ENCODE data around the gene ATP5F1C. TPM values are rescaled to one million over a fixed set of nuclear protein-coding genes. Genes with fewer than 3 reads are reported as not detected.
"Not testable (repeated sequence)": the region's sequence is repeated elsewhere in the genome, so short reads cannot be mapped to it uniquely, and the experiment has no call there.

Gene ATP5F1C
- total RNA-seq, 2 experiments from 2014 or later = 282 to 292 TPM

DNA sequence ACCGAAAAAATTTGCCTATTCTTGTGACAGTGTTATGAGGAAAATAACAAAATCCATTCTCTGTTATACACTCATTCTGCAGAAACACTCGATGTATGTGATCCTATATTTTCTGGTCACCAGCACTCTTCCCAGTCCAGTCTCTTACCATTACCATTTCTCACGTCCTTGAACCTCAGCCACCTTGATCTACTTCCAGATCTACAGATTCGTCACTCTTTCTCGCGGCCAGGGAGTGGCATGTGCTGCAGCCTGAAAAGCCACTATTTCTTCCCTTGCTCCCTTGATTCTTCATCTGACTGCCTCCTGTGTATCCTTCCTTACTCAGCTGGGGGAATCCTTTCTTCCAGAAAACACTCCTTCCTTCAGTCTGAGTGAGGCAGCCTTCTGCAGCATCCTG is 16.2 kb downstream of the ATP5F1C start:
- ChIA-PET POLR2A (interaction anchor here (0.6 to 1.5 kb wide), 3 partner anchors 12 to 18 kb away, joined by 3 read pairs; partner anchors contain the start of genes ATP5F1C and KIN), CTCF (no interaction called here)
- no peaks in the 10 kb centered on the region for H3K4me1 Mint-ChIP-seq (ENCODE audit: low read depth)
- ATAC-seq (no peak), DNase-seq (no peak)
- TF ChIP-seq, protein P1, sequence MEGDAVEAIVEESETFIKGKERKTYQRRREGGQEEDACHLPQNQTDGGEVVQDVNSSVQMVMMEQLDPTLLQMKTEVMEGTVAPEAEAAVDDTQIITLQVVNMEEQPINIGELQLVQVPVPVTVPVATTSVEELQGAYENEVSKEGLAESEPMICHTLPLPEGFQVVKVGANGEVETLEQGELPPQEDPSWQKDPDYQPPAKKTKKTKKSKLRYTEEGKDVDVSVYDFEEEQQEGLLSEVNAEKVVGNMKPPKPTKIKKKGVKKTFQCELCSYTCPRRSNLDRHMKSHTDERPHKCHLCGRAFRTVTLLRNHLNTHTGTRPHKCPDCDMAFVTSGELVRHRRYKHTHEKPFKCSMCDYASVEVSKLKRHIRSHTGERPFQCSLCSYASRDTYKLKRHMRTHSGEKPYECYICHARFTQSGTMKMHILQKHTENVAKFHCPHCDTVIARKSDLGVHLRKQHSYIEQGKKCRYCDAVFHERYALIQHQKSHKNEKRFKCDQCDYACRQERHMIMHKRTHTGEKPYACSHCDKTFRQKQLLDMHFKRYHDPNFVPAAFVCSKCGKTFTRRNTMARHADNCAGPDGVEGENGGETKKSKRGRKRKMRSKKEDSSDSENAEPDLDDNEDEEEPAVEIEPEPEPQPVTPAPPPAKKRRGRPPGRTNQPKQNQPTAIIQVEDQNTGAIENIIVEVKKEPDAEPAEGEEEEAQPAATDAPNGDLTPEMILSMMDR (IDR thresholded peaks at IDR 0.05) = no peak
- no peaks in the 10 kb centered on the region for H3K27me3 Mint-ChIP-seq
- H3K9me3 Mint-ChIP-seq = no peaks in the 10 kb centered on the region
- H3K36me3 Mint-ChIP-seq (ENCODE audit: low read depth) = peaks cover 50% of the 10 kb centered on the region
- peak overlapping the region; percentile 3 for H3K27ac Mint-ChIP-seq
- no peak overlapping the region for H3K4me3 Mint-ChIP-seq
- intact Hi-C loops (cut with micrococcal nuclease) = no loop called here

DNA sequence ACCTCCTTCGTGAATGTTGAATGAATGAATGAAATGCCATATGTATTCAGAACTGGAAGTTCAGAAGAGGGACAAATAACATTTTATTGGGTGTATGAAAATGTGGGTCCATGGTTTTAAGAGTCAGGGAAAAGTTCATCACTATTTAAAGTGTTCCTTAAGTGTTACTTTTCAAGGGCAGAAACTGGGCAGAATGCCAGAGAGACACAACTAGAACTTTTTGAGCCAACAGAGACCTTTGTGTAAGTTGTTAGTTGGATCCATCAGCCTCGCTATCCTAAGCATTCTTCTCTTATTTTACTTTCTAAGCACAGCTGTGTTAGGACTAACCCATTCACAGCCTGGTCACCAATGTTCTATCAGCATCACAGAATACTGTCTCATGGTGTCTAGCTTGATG is 16.8 kb downstream of the ATP5F1C start:
- Mint-ChIP-seq H3K4me3 (no peak overlapping the region), H3K36me3 (ENCODE audit: low read depth) (peaks cover 45% of the 10 kb centered on the region), H3K9me3 (no peaks in the 10 kb centered on the region), H3K27me3 (no peaks in the 10 kb centered on the region), H3K27ac (peak overlapping the region; percentile 13), H3K4me1 (ENCODE audit: low read depth) (no peaks in the 10 kb centered on the region)
- ChIA-PET POLR2A (interaction anchor here (1.2 to 3.1 kb wide), 3 partner anchors 13 to 17 kb away, joined by 3 to 7 read pairs (median 3); partner anchors contain the start of genes ATP5F1C, KIN and TAF3), CTCF (no interaction called here)
- no peak for DNase-seq
- no peak for ATAC-seq
- TF ChIP-seq, protein P1 (IDR thresholded peaks at IDR 0.05) = no peak
- intact Hi-C loops (cut with micrococcal nuclease) = no loop called here

DNA sequence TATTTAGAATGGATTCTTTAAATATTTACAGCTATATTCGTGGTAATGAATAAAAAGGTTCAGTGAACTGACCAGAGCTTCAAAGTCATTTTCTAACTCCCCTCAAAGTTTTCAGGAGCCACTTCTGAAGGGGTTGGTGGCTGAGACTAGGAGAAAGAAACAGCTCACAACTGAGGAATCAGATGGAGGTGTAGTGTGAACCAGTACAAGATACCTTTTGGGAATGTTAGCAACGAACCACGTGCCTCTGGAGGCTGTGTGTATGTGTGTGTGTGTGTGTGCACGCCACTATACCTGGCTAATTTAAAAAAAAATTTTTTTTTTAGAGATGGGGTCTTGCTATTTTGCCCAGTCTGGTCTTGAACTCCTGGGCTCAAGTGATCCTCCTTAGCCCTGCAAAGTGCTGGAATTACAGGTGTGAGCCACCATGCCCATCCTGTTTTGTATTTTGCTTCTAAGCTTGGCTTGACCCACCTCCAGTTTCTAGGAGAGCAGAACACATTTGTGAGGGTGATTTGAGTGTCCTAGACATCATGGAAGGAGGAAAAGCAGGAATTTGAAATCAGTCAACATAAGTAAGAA is 20.8 kb downstream of the ATP5F1C start:
- Mint-ChIP-seq H3K4me1 (ENCODE audit: low read depth) (no peaks in the 10 kb centered on the region), H3K4me3 (no peak overlapping the region), H3K9me3 (no peaks in the 10 kb centered on the region), H3K27me3 (no peaks in the 10 kb centered on the region), H3K36me3 (ENCODE audit: low read depth) (peaks cover 19% of the 10 kb centered on the region), H3K27ac (no peak overlapping the region)
- intact Hi-C loops (cut with micrococcal nuclease) = no loop called here
- DNase-seq (no peak), ATAC-seq (no peak)
- ChIA-PET CTCF (interaction anchor here (1.2 to 2.9 kb wide), 3 partner anchors 9 to 283 kb away, joined by 3 to 7 read pairs (median 4); no protein-coding TSS in a partner anchor), POLR2A (interaction anchor here (1.0 to 2.6 kb wide), 3 partner anchors 8 to 21 kb away, joined by 3 to 12 read pairs (median 3); partner anchors contain the start of genes ATP5F1C, KIN and TAF3)
- TF ChIP-seq, protein P1 (IDR thresholded peaks at IDR 0.05) = no peak

DNA sequence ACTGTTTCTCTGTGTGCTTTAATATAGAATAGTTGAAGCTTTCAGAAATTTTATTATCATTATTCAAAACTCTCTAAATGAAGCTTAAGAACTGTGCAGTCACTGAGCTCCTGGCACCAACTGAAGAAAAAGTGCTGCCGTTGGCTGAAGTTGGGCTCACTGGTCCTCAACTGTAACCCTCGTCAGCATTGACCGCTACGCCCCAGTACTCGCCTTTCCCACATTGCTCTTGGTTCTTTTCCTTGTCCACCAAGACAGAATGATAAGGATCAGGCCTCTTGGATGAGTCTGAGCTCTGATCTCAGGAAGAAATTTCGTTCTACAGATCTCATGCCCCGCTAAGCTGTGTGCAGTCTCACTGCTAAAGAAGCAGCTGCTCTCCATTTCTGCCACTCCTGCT is 22.5 kb downstream of the ATP5F1C start:
- DNase-seq (no peak), ATAC-seq (no peak)
- no peaks in the 10 kb centered on the region for H3K27me3 Mint-ChIP-seq
- H3K4me1 Mint-ChIP-seq (ENCODE audit: low read depth) = no peaks in the 10 kb centered on the region
- H3K27ac Mint-ChIP-seq = no peak overlapping the region
- H3K9me3 Mint-ChIP-seq = no peaks in the 10 kb centered on the region
- TF ChIP-seq, protein P1 (IDR thresholded peaks at IDR 0.05) = no peak
- no peak overlapping the region for H3K4me3 Mint-ChIP-seq
- intact Hi-C loops (cut with micrococcal nuclease) = no loop called here
- POLR2A ChIA-PET = interaction anchor here (2.6 kb wide), 1 partner anchor 8 kb away, joined by 12 read pairs; the partner anchor contains the start of gene TAF3
- peaks cover 8% of the 10 kb centered on the region for H3K36me3 Mint-ChIP-seq (ENCODE audit: low read depth)
- CTCF ChIA-PET = interaction anchor here (1.1 kb wide), 1 partner anchor 52 kb away, joined by 3 read pairs; no protein-coding TSS in a partner anchor

DNA sequence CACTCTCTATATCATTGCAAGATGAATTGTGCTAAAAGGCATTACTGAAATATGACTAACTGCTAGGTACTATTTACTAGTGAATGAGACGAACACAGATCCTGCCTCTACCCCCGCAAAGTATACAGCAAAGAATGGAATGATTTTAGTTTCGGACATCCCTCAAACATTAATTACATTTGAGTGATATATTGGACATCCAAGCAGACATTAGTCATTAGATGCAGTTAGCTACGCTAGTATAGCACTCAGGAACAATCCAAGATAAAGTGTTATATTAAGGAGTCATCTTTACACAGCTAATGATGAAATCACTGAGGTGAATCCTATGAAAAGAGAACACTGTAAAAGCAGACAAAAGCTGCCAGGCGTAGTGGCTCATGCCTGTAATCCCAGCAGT is 23.0 kb downstream of the ATP5F1C start:
- intact Hi-C loops (cut with micrococcal nuclease) = no loop called here

DNA sequence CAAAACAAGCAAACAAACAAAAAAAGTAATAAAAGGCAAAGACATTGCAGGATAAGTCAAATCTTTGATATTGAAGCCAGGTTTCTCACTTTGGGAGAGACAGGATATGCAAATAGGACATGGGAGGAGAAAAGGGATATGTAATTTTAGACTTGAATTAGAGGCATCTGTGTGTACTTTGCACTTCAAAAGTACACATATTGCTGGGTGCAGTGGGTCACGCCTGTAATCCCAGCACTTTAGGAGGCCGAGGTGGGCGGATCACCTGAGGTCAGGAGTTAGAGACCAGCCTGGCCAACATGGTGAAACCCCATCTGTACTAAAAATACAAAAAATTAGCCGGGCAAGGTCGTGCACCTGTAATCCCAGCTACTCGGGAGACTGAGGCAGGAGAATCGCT is 23.8 kb downstream of the ATP5F1C start:
- H3K4me1 Mint-ChIP-seq (ENCODE audit: low read depth); intact Hi-C loops (cut with micrococcal nuclease); ATAC-seq; H3K36me3 Mint-ChIP-seq (ENCODE audit: low read depth); DNase-seq; POLR2A ChIA-PET; H3K9me3 Mint-ChIP-seq; H3K4me3 Mint-ChIP-seq; H3K27me3 Mint-ChIP-seq; CTCF ChIA-PET; H3K27ac Mint-ChIP-seq: not testable (repeated sequence)

More for the DNA sequence above, 23.0 kb downstream of the ATP5F1C start:
- Mint-ChIP-seq H3K4me1 (ENCODE audit: low read depth) (no peaks in the 10 kb centered on the region), H3K36me3 (ENCODE audit: low read depth) (peaks cover 8% of the 10 kb centered on the region), H3K27ac (no peak overlapping the region), H3K27me3 (no peaks in the 10 kb centered on the region), H3K9me3 (no peaks in the 10 kb centered on the region), H3K4me3 (no peak overlapping the region)
- ChIA-PET CTCF (interaction anchor here (1.1 kb wide), 1 partner anchor 53 kb away, joined by 3 read pairs; no protein-coding TSS in a partner anchor), POLR2A (no interaction called here)
- no peak for ATAC-seq
- TF ChIP-seq, protein P1 (IDR thresholded peaks at IDR 0.05) = no peak
- DNase-seq = no peak

All from activated CD8-positive, alpha-beta T cell treated with anti-CD3 and anti-CD28 coated beads for 36 hours (primary cell).